ENCODE results near the gene EDDM13. TPM values are rescaled to one million over a fixed set of nuclear protein-coding genes. Genes with fewer than 3 reads are reported as not detected.
"Not testable (repeated sequence)": the region's sequence is repeated elsewhere in the genome, so short reads cannot be mapped to it uniquely, and the experiment has no call there.

Gene EDDM13, protein sequence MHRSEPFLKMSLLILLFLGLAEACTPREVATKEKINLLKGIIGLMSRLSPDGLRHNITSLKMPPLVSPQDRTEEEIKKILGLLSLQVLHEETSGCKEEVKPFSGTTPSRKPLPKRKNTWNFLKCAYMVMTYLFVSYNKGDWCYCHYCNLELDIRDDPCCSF
- polyA plus RNA-seq (ENCODE audit: insufficient read length in 3 of 3): 1 to 10 TPM; 1.4 to 2.7 (median 1.9) TPM

DNA sequence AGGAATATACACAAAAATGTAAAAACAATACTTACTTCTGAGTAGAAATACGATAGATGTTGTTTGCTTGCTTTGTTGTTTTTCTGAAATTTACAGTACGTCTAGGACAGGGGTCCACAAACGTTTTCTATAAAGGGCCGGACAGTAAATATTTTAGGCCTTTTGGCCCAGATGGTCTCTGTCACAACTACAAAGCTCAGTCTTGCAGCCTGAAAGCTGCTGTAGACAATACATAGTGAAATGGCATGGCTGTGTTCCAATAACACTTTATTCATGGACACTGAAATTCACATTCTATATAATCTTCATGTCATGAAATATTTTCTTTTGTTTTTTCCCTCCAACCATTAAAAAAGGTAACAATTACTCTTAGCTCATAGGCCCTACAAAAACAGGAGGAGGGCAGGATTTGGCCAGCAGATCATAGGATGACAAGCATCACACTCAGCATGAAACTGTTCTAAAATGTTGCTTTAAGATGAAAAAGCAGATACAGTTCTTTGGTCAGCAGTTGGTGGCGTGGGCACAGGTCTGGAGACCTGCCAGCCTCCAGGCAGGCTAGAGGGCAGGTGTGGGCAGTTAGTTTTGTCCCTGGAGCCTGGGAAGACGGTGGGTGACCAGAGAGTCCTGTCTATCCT is at the start of gene EDDM13:
Gene EDDM13 (plus strand): TSS at position 588 of the 638 bp plus-strand sequence. CDS start 87 bp downstream, outside the sequence.
- no peak for DNase-seq (ENCODE audit: low read depth in 3 of 3, low spot score in 2 of 3)

DNA sequence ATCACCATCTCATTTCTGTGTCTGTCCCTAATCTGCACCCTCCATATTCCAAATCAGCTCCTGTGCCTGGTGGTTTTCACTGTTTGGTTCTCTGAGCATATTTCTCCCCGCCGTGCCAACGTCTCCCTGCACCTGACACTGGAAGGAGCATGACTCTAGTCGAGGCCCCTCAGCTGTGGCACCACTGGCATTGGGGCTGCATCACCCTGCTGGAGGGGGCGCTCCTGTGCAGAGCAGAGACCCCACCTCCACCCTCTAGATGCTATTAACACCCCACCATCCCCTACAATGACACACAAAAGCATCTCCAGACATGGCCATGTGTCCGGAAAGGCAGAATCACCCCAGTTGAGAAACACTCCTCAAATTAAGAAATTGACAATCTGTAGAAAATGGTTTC is 49.6 kb upstream of the EDDM13 start:
- no peak for DNase-seq (ENCODE audit: low read depth in 3 of 3, low spot score in 2 of 3)

GRCh38 chr19:56223481-56223880 is 49.1 kb upstream of the EDDM13 start:
- no peak for DNase-seq (ENCODE audit: low read depth in 3 of 3, low spot score in 2 of 3)

- no peak for DNase-seq (ENCODE audit: low read depth in 3 of 3, low spot score in 2 of 3)
These were observed 27.3 kb upstream of the EDDM13 start for GRCh38 chr19:56245121-56245740.

- not testable (repeated sequence) for DNase-seq (ENCODE audit: low read depth in 3 of 3, low spot score in 2 of 3)
These were observed 26.8 kb upstream of the EDDM13 start for GRCh38 chr19:56245764-56246163.

- DNase-seq (ENCODE audit: low read depth in 3 of 3, low spot score in 2 of 3): not testable (repeated sequence)
These were observed 23.7 kb upstream of the EDDM13 start for GRCh38 chr19:56248736-56249338.

- peak in 1 of 3 donors; percentile 47 for DNase-seq (ENCODE audit: low read depth in 3 of 3, low spot score in 2 of 3)
These were observed 19.7 kb upstream of the EDDM13 start for GRCh38 chr19:56252699-56253422.

GRCh38 chr19:56253737-56254136 is 18.8 kb upstream of the EDDM13 start:
- peak in 2 of 3 donors; percentile 33 to 41 for DNase-seq (ENCODE audit: low read depth in 3 of 3, low spot score in 2 of 3)

DNA sequence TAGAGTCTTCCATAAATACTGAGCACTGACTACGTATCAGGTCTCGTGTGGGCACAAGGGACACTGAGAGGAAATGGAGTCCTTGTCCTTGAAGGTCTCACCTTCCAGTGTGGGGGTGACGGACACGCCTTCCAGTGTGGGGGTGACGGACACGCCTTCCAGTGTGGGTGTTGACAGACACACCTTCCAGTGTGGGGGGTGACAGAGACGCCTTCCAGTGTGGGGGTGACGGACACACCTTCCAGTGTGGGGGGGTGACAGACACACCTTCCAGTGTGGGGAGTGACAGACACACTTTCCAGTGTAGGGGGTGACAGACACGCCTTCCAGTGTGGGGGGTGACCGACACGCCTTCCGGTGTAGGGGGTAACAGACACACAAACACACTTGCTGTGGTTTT is 14.3 kb upstream of the EDDM13 start:
- no peak for DNase-seq (ENCODE audit: low read depth in 3 of 3, low spot score in 2 of 3)

DNA sequence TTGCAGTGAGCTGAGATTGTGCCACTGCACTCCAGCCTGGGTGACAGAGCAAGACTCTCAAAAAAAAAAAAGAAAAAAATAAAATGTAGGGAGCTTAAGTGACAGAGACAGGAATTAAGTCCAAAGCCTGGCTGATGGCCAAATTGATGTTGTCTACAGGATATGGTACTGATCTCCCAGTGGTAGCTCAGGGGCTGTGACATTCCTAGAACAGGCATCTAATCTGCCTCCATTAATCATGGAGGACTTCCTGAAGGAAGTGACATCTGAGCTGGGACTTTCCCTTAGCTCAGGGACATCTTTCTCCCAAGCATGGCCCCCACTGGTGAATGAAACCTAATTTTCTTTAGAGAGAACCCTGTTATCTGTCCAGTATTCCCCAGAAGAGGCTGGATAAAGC is 11.4 kb upstream of the EDDM13 start:
- no peak for DNase-seq (ENCODE audit: low read depth in 3 of 3, low spot score in 2 of 3)

DNA sequence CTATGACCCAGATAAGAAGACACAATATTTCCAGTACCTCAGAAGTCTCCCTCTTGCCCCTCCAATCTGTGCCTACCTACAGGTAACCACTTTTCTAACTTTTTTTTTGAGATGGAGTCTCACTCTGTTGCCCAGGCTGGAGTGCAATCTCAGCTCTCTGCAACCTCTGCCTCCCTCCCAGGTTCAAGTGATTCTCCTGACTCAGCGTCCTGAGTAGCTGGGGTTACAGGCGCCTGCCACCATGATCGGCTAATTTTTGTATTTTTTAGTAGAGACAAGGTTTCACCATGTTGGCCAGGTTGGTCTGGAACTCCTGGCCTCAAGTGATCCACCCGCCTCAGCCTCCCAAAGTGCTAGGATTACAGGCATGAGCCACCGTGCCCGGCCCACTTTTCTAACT is 10.6 kb upstream of the EDDM13 start:
- not testable (repeated sequence) for DNase-seq (ENCODE audit: low read depth in 3 of 3, low spot score in 2 of 3)

DNA sequence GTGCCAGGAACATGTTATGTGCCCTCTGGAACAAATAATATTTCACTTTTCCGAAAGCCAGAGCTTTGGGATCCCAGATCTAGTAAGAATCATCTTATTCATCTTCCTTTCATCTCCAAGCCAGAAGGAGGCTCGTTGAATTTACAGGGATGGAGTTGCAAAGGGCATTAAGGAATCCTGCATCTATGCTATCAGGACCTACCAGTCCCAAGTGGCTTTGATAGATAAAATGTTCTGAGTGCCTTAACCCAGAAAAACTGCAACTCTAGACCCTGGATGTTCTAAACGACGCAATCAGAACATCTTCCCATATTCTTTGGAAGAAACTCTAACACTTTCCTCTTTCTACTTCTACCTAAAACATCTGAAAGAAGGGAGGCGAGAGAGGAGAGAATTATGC is 9.2 kb upstream of the EDDM13 start:
- DNase-seq (ENCODE audit: low read depth in 3 of 3, low spot score in 2 of 3): no peak

DNA sequence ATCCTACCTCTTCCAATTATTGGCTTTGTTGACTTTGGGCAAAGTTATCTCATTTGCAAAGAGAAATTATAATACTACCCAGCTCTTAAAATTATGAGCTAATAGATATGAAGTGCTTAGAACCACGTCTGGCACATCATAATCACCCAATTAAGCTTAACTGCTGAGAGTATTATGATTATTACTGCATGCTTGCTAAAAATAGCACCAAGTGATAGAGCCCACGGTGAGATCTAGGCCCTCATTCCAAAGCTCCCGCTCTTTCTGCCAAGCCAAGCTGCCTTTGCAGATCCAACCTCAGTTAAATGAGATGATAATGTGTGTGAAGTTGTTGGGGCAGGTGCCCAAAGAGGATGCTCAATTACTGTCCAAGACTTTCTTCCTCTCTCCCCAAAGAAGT is 6.5 kb upstream of the EDDM13 start:
- no peak for DNase-seq (ENCODE audit: low read depth in 3 of 3, low spot score in 2 of 3)

- DNase-seq (ENCODE audit: low read depth in 3 of 3, low spot score in 2 of 3): no peak
These were observed 3.2 kb upstream of the EDDM13 start for GRCh38 chr19:56269348-56269747.

- DNase-seq (ENCODE audit: low read depth in 3 of 3, low spot score in 2 of 3): no peak
These were observed 1.9 kb upstream of the EDDM13 start for GRCh38 chr19:56270676-56271075.

GRCh38 chr19:56271151-56271550 is 1.4 kb upstream of the EDDM13 start:
- DNase-seq (ENCODE audit: low read depth in 3 of 3, low spot score in 2 of 3): no peak

DNA sequence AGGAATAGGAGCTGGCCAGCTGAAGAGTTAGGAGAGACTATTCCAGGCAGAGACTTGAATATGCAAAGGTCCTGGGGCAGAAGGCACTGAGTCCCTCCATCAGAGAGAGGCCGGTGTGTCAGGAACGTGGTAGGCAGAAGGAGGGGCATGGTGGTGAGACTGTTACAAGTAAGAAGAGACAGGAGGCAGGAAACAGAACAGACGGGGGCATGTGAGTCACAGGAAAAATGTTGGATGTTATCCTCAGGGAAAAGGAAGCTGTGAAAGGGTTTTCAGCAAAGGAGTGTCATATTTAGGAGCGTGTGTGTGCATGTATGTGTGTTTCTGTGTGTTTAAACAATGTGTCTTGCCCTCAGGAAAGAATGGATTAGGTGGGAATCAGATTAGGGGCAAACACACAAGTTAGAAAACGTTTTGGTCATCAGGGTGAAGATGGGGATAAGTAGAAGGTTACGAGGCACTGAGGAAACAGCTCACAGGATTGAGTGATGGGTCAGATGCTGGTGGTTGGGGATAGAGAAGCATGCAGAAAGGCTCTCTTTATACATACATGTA is 1.1 kb downstream of the EDDM13 start:
- DNase-seq (ENCODE audit: low read depth in 3 of 3, low spot score in 2 of 3): no peak

- DNase-seq (ENCODE audit: low read depth in 3 of 3, low spot score in 2 of 3): no peak
These were observed 10.3 kb downstream of the EDDM13 start for GRCh38 chr19:56282809-56283208.

- DNase-seq (ENCODE audit: low read depth in 3 of 3, low spot score in 2 of 3): no peak
These were observed 12.2 kb downstream of the EDDM13 start for GRCh38 chr19:56284746-56285145.

GRCh38 chr19:56290104-56290503 is 17.6 kb downstream of the EDDM13 start:
- DNase-seq (ENCODE audit: low read depth in 3 of 3, low spot score in 2 of 3): no peak

- no peak for DNase-seq (ENCODE audit: low read depth in 3 of 3, low spot score in 2 of 3)
These were observed 19.3 kb downstream of the EDDM13 start for GRCh38 chr19:56291867-56292266.
